ENCODE results near the gene IFNAR1.

GRCh38 chr21:33372582-33372981, 47.8 kb downstream of the IFNAR1 start:
- TF ChIP-seq CTCF (IDR thresholded peaks at IDR 0.05 in 4 of 5, conservative IDR thresholded peaks at IDR 0.05 in 1 of 5): no peak
- no peak for TF ChIP-seq POLR2A (IDR thresholded peaks at IDR 0.05)

All from gastrocnemius medialis (tissue), 4 donors.